IMR-90 (cell line): ENCODE data around the gene TM4SF20. TPM values are rescaled to one million over a fixed set of nuclear protein-coding genes. Genes with fewer than 3 reads are reported as not detected.

Experiments used
- ATAC-seq: fragments of 200-7000 bp; cut with Tn5 transposase; 2 replicates; pipeline ENCODE4 v1.9.1; 2020; ENCODE audit warnings: low read depth, mild to moderate bottlenecking, moderate library complexity
- BruUV-seq: library from RNA; stranded (reverse); fragments of 400-500 nt; replicated peaks from 2 replicates; lab custom pipeline; 2021; lab: Mats Ljungman, UMichigan
- CTCF ChIA-PET: fragments of 300-600 bp; formaldehyde crosslinking; extraction: SDS; loops from one replicate; lab custom pipeline; 2021; ENCODE audit warnings: antibody characterized with exemption; lab: Yijun Ruan, JAX
- POLR2A ChIA-PET: fragments of 300-600 bp; sonication (Branson Sonifier 250); formaldehyde crosslinking; loops from one replicate; lab custom pipeline; 2022; ENCODE audit warnings: antibody characterized with exemption; ENCODE audit not compliant: unreplicated experiment; lab: Charles Lee
- DNase-seq: peaks from one replicate; pipeline ENCODE4 v3.0.0; 2013
- H2AFZ ChIP-seq: replicated peaks from 2 replicates; pipeline ENCODE3; 2013; ENCODE audit warnings: low read length, mild to moderate bottlenecking; ENCODE audit not compliant: poor library complexity
- H2AK5ac ChIP-seq: 2 replicates; pipeline ENCODE4 v1.6.1; 2013; ENCODE audit warnings: low read depth, low read length, inconsistent platforms
- H2AK9ac ChIP-seq: replicated peaks from 2 replicates; pipeline ENCODE3; 2013; ENCODE audit warnings: mild to moderate bottlenecking, low read depth, low read length, moderate library complexity; ENCODE audit not compliant: poor library complexity
- H2BK120ac ChIP-seq: 2 replicates; pipeline ENCODE4 v1.6.1; 2013; ENCODE audit warnings: low read depth, low read length, inconsistent platforms
- H2BK15ac ChIP-seq: 3 replicates; pipeline ENCODE4 v1.6.1; 2013; ENCODE audit warnings: low read depth, low read length, inconsistent platforms
- H2BK20ac ChIP-seq: 2 replicates; pipeline ENCODE4 v1.6.1; 2013; ENCODE audit warnings: low read depth, mild to moderate bottlenecking, inconsistent platforms, low read length, moderate library complexity
- H2BK5ac ChIP-seq: 2 replicates; pipeline ENCODE4 v1.6.1; 2013; ENCODE audit warnings: mild to moderate bottlenecking, low read depth, low read length, inconsistent platforms; ENCODE audit not compliant: poor library complexity, severe bottlenecking
- H3K14ac ChIP-seq: replicated peaks from 2 replicates; pipeline ENCODE4 v1.6.1; 2013; ENCODE audit warnings: low read depth, low read length, inconsistent platforms
- H3K18ac ChIP-seq: 2 replicates; pipeline ENCODE4 v1.6.1; 2013; ENCODE audit warnings: low read depth, low read length, control low read depth
- H3K23ac ChIP-seq: 2 replicates; pipeline ENCODE4 v1.6.1; 2013; ENCODE audit warnings: low read depth, low read length, inconsistent platforms
- H3K27ac ChIP-seq: 2 replicates; pipeline ENCODE4 v1.5.1; 2013; ENCODE audit warnings: mild to moderate bottlenecking, control low read depth, low read length; ENCODE audit not compliant: insufficient read depth
- H3K27me3 ChIP-seq: 2 replicates; pipeline ENCODE4 v1.6.1; 2013; ENCODE audit warnings: low read length; ENCODE audit not compliant: control insufficient read depth, insufficient read depth
- H3K36me3 ChIP-seq: 2 replicates; pipeline ENCODE4 v1.6.1; 2013; ENCODE audit warnings: low read length, mixed read lengths; ENCODE audit not compliant: control insufficient read depth, insufficient read depth
- H3K4ac ChIP-seq: 2 replicates; pipeline ENCODE4 v1.6.1; 2013; ENCODE audit warnings: low read depth, low read length, inconsistent platforms
- H3K4me1 ChIP-seq: 2 replicates; pipeline ENCODE4 v1.6.1; 2013; ENCODE audit warnings: low read length, mixed read lengths; ENCODE audit not compliant: control insufficient read depth, insufficient read depth
- H3K4me2 ChIP-seq: 2 replicates; pipeline ENCODE4 v1.6.1; 2013; ENCODE audit warnings: low read depth, mild to moderate bottlenecking, control low read depth, low read length, moderate library complexity
- H3K4me3 ChIP-seq: 2 replicates; pipeline ENCODE4 v1.5.1; 2013; ENCODE audit warnings: low read depth, mild to moderate bottlenecking, control low read depth, low read length, moderate library complexity; ENCODE audit not compliant: insufficient read depth
- H3K56ac ChIP-seq: 2 replicates; pipeline ENCODE4 v1.6.1; 2013; ENCODE audit warnings: low read length, inconsistent platforms; ENCODE audit not compliant: insufficient read depth; ENCODE audit errors: extremely low read depth
- H3K79me1 ChIP-seq, 2 experiments: 2 replicates each; pipeline ENCODE4 v1.6.1; 2013; ENCODE audit warnings: low read length in 2 of 2, inconsistent platforms in 1 of 2, low read depth in 1 of 2
- H3K9ac ChIP-seq: 2 replicates; pipeline ENCODE4 v1.6.1; 2013; ENCODE audit warnings: low read depth, low read length, control low read depth
- H3K9me1 ChIP-seq: 2 replicates; pipeline ENCODE4 v1.6.1; 2013; ENCODE audit warnings: low read length, inconsistent platforms; ENCODE audit not compliant: insufficient read depth
- H3K9me3 ChIP-seq: 2 replicates; pipeline ENCODE4 v1.6.1; 2013; ENCODE audit warnings: low read length; ENCODE audit not compliant: control insufficient read depth, insufficient read depth
- H4K20me1 ChIP-seq: 2 replicates; pipeline ENCODE4 v1.6.1; 2013; ENCODE audit warnings: low read length, inconsistent platforms; ENCODE audit not compliant: insufficient read depth
- H4K5ac ChIP-seq: 2 replicates; pipeline ENCODE4 v1.6.1; 2013; ENCODE audit warnings: mild to moderate bottlenecking, low read depth, low read length, control low read depth
- H4K8ac ChIP-seq, 2 experiments: 2 replicates each; pipeline ENCODE4 v1.6.1; 2013; ENCODE audit warnings: low read depth in 2 of 2, low read length in 2 of 2, control low read depth in 1 of 2, inconsistent platforms in 1 of 2
- H4K91ac ChIP-seq: 2 replicates; pipeline ENCODE4 v1.6.1; 2013; ENCODE audit warnings: low read depth, low read length, inconsistent platforms; ENCODE audit not compliant: insufficient read depth
- BHLHE40 ChIP-seq: fragments of 150-350 bp; IDR thresholded peaks from 2 replicates; pipeline ENCODE4 v1.6.1; 2016; ENCODE audit warnings: mild to moderate bottlenecking, low read depth, low read length
- CEBPB ChIP-seq: IDR thresholded peaks from 2 replicates; pipeline ENCODE4 v1.6.1; 2012; ENCODE audit warnings: low read depth, low read length, improper control_type of control experiment
- CHD1 ChIP-seq: IDR thresholded peaks from 2 replicates; pipeline ENCODE4 v1.6.1; 2012; ENCODE audit warnings: low read depth, low read length, improper control_type of control experiment
- FOS ChIP-seq: fragments of 150-350 bp; IDR thresholded peaks from 2 replicates; pipeline ENCODE4 v1.6.1; 2016; ENCODE audit warnings: low read depth, low read length
- MAFK ChIP-seq: IDR thresholded peaks from 2 replicates; pipeline ENCODE4 v1.6.1; 2012; ENCODE audit warnings: low read depth, low read length, improper control_type of control experiment
- MXI1 ChIP-seq: IDR thresholded peaks from 2 replicates; pipeline ENCODE4 v1.6.1; 2012; ENCODE audit warnings: low read depth, mild to moderate bottlenecking, low read length, moderate library complexity, borderline replicate concordance
- NFE2L2 ChIP-seq: fragments of 150-350 bp; IDR thresholded peaks from 2 replicates; pipeline ENCODE4 v1.6.1; 2016; ENCODE audit warnings: low read depth, mild to moderate bottlenecking, low read length
- POLR2A ChIP-seq: IDR thresholded peaks from 2 replicates; pipeline ENCODE4 v1.6.1; 2012; ENCODE audit warnings: mild to moderate bottlenecking, low read depth, low read length
- RAD21 ChIP-seq: IDR thresholded peaks from 2 replicates; pipeline ENCODE4 v1.6.1; 2012; ENCODE audit warnings: low read length, improper control_type of control experiment
- RCOR1 ChIP-seq: IDR thresholded peaks from 2 replicates; pipeline ENCODE4 v1.6.1; 2012; ENCODE audit warnings: mild to moderate bottlenecking, low read length, improper control_type of control experiment; ENCODE audit not compliant: insufficient replicate concordance
- RFX5 ChIP-seq: IDR thresholded peaks from 2 replicates; pipeline ENCODE4 v1.8.0; 2012; ENCODE audit warnings: low read depth, mild to moderate bottlenecking, low read length, moderate library complexity
- SMC3 ChIP-seq: fragments of 150-350 bp; IDR thresholded peaks from 2 replicates; pipeline ENCODE4 v1.6.1; 2016; ENCODE audit warnings: low read depth, mild to moderate bottlenecking, antibody characterized with exemption, low read length, moderate library complexity
- WGBS, 2 experiments: methylation state at CpG; one replicate each; pipeline versions ENCODE4 v1.1.5 to v1.1.7; 2013; ENCODE audit warnings: missing lambda C conversion rate in 2 of 2; ENCODE audit not compliant: insufficient read length in 1 of 2; ENCODE audit errors: extremely low coverage in 2 of 2; 5-methylcytosine and 5-hydroxymethylcytosine counted together
- dilution Hi-C: fragments of 300-500 bp; cut with HindIII; formaldehyde crosslinking; loops from one replicate; pipeline ENCODE4 v1.14.3; 2018; ENCODE audit warnings: low sequenced_read_pairs; ENCODE audit not compliant: unreplicated experiment
- in situ Hi-C: fragments of 300-500 bp; cut with MboI; formaldehyde crosslinking; loops from 3 replicates; pipeline ENCODE4 v1.14.3; 2019; ENCODE audit warnings: low sequenced_read_pairs, inconsistent platforms, mixed read lengths
- intact Hi-C: fragments of 100-400 bp; cut with micrococcal nuclease; formaldehyde crosslinking; loops from 2 replicates; pipeline ENCODE4 v1.10.0; 2022
- polyA plus RNA-seq, 3 experiments: library from polyadenylated mRNA; depleted of rRNA; stranded (reverse); fragments of >200 nt; gene quantifications; 2 replicates each; pipeline ENCODE4 v1.2.3, GENCODE V29; 2012; ENCODE audit warnings: low replicate concordance in 1 of 3
- total RNA-seq: library from RNA; depleted of rRNA; stranded (reverse); fragments of >200 nt; gene quantifications from 2 replicates; pipeline ENCODE4 v1.2.3, GENCODE V29; 2012
- TF ChIP-seq, protein P1 (sequence below): conservative IDR thresholded peaks from 2 replicates; pipeline ENCODE4 v1.5.1; 2012; ENCODE audit warnings: mild to moderate bottlenecking, low read depth, low read length, improper control_type of control experiment
- TF ChIP-seq, protein P2 (sequence below): fragments of 150-350 bp; IDR thresholded peaks from 2 replicates; pipeline ENCODE4 v1.6.1; 2016; ENCODE audit warnings: low read depth, mild to moderate bottlenecking, low read length, moderate library complexity, borderline replicate concordance

The TM4SF20 gene
- total and polyA plus RNA-seq, 2 of the 4 experiments (the other 2 are of a cell fraction): under 0.01 to 0.03 TPM

DNA sequence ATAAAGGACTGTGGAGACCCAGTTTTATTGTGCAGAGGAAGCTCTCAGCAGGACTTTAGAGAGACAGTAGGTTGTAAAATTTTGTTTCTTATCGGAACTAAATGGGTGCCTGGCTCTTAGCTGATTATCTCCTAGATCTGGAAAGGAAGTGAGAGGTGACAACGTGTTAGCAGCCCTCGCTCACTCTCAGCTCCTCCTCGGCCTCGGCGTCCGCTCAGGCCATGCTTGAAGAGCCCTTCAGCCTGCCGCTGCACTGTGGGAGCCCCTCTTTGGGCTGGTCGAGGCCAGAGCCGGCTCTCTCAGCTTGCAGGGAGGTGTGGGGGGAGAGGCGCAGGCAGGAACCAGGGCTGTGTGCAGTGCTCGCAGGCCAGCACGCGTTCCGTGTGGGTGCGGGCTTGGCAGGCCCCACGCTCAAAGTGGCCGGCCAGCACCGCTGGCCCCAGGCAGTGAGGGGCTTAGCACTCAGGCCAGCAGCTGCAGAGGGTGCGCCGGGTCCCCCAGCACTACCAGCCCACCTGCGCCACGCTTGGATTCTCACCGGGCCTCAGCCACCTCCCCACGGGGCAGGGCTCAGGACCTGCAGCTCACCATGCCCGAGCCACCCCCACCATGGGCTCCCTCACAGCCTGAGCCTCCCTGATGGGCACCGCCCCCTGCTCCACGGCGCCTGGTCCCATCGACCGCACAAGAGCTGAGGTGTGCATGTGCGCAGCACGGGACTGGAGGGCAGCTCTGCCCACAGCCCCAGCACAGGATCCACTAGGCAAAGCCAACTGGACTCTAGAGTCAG is 58.6 kb downstream of the TM4SF20 start (continued):
- no peak for TF ChIP-seq RAD21

DNA sequence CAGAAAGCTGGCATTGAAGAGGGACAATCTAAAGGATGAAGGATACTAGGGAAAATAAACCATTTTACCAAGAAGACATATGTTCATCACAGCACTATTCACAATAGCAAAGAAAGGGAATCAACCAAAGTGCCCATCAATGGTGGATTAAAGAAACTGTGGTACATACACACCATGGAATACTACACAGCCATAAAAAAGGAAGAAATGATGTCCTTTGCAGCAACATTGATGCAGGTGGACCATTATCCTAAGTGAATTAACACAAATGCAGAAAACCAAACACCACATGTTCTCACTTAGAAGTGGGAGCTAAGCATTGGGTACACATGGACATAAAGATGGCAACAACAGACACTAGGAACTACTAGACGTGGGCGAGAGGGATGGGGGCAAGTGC is 61.3 kb downstream of the TM4SF20 start:
- Histone ChIP-seq H4K20me1 (no peaks in the 10 kb centered on the region), H3K18ac (no peak overlapping the region), H3K79me1 (no peaks in the 10 kb centered on the region), H2BK5ac (no peak overlapping the region), H3K27ac (no peak overlapping the region), H2AK9ac (no peak overlapping the region), H3K9me3 (no peaks in the 10 kb centered on the region), H3K4me2 (no peak overlapping the region), H2AFZ (no peak overlapping the region), H3K36me3 (no peaks in the 10 kb centered on the region), H3K4me3 (no peak overlapping the region), H4K5ac (no peak overlapping the region), H3K4ac (no peak overlapping the region), H3K4me1 (no peaks in the 10 kb centered on the region), H3K9me1 (no peaks in the 10 kb centered on the region), H4K8ac (no peak overlapping the region), H2BK20ac (no peak overlapping the region), H4K91ac (no peak overlapping the region), H3K14ac (no peak overlapping the region), H3K9ac (no peak overlapping the region), H2BK15ac (no peak overlapping the region), H2AK5ac (no peak overlapping the region), H3K56ac (no peak overlapping the region), H2BK120ac (no peak overlapping the region), H3K23ac (no peak overlapping the region), H3K27me3 (no peaks in the 10 kb centered on the region)
- ChIA-PET POLR2A (no interaction called here), CTCF (no interaction called here)
- intact Hi-C loops (loop anchor here (5.0 kb wide), 1 partner anchor 1649 kb away; no protein-coding TSS in a partner anchor), dilution Hi-C loops (no loop called here), in situ Hi-C loops (no loop called here)
- no TSS peak for BruUV-seq
- WGBS, 2 experiments: no CpG with 5 or more reads among the region's 2 CpGs
- no peak for ATAC-seq
- no peak for DNase-seq
- no peak for TF ChIP-seq NFE2L2
- TF ChIP-seq, protein P1, sequence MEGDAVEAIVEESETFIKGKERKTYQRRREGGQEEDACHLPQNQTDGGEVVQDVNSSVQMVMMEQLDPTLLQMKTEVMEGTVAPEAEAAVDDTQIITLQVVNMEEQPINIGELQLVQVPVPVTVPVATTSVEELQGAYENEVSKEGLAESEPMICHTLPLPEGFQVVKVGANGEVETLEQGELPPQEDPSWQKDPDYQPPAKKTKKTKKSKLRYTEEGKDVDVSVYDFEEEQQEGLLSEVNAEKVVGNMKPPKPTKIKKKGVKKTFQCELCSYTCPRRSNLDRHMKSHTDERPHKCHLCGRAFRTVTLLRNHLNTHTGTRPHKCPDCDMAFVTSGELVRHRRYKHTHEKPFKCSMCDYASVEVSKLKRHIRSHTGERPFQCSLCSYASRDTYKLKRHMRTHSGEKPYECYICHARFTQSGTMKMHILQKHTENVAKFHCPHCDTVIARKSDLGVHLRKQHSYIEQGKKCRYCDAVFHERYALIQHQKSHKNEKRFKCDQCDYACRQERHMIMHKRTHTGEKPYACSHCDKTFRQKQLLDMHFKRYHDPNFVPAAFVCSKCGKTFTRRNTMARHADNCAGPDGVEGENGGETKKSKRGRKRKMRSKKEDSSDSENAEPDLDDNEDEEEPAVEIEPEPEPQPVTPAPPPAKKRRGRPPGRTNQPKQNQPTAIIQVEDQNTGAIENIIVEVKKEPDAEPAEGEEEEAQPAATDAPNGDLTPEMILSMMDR: no peak
- no peak for TF ChIP-seq BHLHE40
- no peak for TF ChIP-seq SMC3
- no peak for TF ChIP-seq POLR2A
- no peak for TF ChIP-seq CEBPB
- TF ChIP-seq, protein P2, sequence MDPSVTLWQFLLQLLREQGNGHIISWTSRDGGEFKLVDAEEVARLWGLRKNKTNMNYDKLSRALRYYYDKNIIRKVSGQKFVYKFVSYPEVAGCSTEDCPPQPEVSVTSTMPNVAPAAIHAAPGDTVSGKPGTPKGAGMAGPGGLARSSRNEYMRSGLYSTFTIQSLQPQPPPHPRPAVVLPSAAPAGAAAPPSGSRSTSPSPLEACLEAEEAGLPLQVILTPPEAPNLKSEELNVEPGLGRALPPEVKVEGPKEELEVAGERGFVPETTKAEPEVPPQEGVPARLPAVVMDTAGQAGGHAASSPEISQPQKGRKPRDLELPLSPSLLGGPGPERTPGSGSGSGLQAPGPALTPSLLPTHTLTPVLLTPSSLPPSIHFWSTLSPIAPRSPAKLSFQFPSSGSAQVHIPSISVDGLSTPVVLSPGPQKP: no peak
- no peak for TF ChIP-seq CHD1
- TF ChIP-seq FOS: no peak
- TF ChIP-seq RCOR1: no peak
- TF ChIP-seq MXI1: no peak
- no peak for TF ChIP-seq RFX5
- TF ChIP-seq MAFK: no peak
